Measurements from ENCODE around the gene MYO1D.

MYO1D gene

DNA sequence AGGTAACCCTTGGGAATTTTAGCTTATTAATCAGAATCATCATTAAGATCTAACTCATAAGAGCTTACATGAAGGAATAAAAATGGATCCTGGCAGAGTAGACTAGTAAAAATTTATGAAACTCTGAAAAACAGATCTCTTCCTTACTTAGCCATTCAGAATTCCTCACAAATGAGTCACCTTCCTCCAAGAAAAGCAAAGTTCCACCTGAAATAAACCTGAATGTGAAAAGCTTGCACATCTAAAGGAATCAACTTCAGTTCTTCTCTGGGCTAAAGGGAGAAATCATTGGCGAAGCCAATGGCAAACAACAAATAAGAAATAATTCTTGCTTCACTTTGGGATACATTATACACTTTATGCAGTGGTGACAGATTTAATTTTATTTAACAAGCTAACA, 22.7 kb downstream of the MYO1D start:
- DNase-seq, result no peak

DNA sequence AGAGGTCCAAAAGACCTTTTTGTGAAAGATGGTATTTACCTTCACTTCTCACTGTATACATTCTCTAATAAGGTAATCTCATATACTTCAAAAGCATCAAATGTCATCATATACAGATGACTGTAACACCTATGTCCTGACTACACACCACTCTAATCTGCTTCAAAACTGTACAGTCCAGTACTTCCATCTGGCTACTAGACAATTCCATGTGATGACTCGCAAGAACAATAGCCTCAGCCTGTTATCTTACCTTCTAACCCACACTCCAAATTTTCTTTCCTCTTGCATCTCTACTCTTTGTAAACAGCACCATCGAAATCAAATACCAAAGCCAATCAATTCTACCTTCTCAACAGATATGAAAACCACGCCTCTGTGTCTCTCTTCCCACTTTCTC, 24.1 kb downstream of the MYO1D start:
- DNase-seq, result peak; percentile 8

DNA sequence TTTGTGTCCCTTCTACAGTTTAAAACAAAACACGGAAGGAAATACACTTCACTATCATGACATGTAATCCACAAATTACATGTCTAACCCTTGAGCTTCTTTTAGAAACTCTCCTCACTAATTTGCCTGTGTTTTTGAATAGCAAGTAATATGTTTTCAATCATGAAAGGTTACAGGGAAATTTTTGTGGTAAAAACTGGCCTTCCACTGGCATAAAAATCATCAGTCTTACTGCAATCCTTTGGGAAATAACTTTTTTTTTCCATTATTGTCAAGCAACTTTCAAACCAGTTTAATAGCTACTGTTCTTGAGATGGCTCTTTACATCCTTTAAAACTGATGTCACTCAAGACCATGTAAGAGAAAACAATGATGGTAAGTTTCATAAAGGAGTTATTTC, 27.0 kb downstream of the MYO1D start:
- no peak for DNase-seq

DNA sequence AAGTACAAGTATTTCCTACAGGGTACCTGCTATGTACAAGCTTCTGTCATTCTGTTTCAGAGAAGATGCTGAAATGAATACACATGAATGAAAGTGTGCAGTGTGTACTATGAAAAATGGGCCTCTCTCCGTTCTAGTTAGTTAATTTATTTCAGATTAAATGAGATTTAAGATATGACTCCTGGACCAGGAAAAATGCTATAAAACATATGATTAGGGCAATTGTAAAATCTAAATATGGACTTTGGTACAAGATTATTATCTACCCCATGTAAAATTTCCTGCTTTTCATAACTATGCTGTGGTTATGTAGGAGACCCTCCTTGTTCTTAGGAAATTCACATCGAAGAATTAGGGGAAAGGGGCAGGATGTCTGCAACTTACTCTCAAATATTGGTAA, 28.9 kb downstream of the MYO1D start:
- DNase-seq, result no peak

DNA sequence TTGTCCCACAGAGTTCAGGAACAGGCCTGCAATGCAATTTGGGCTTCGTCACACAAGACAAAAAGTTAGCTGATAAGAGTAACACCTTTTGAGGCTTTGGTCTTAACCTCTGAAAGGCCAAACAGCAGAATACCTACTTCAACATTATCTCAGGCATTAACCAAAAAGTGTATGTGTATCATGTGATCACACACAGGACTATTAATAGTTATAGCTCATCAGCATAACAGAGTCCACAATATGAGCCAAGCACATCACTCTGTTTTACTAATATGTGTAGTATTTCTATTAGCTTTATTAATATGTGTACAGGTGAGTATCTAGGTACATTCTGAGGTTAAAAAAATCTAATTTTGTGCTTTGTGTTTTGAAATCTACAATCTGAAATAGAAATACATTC, 30.8 kb downstream of the MYO1D start:
- no peak for DNase-seq

DNA sequence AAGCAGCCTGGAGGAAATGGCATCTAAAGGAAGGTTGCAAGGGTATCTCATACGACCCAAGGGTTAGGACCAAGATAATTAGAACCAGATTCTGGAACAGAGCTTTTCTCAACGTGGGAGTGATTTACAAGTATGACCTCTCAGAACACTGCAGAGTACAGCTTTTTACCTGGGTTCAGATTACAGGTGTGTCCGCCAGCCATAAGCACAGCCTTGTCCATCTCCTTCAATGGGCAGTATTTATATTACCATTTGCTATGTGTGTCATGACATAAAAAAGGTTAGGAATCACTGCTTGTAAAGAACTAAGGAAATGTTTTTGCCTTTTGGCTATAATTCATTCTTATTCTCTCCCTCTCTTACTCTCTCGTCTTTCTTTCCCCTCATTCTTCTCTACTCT, 36.7 kb downstream of the MYO1D start:
- no peak for DNase-seq

DNA sequence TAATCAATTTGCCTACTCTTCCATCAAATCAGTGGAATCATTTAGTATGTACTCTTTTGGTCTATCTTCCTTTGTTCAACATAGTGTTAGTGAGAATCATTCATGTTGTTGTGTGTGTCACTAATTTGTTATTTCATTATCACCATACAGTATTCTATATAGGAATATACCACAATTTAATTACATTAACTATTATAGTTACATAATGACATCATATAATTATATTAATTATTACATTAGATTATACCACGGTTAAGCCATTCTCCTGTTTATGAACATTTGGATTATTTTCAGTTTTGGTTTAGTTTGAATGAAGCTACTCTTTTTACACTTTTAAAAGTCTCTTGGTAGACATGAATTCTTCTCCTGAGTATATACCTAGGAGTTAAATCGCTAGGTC, 40.4 kb downstream of the MYO1D start:
- DNase-seq, result no peak

DNA sequence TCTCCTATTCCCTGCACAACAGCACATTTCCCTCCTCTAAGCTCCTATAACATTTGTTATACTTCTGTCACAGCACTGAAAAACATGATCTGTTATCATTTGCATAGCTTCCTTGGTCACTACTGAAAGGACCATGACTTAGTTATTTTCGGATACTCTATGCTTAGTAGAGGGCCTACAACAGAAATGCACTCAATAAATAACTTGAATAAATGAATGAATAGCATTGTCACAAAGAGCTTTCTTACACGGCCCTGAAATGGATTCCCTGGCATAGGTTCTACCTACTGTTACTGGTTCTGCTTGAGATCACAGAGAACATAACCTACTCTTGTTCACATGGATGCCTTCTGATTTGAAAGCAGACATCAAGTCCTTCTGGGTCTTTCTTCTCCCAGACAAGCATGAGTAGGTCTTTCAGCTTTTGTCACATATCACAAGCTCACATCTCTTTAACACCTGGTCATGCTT, 41.6 kb downstream of the MYO1D start:
- DNase-seq, result no peak

DNA sequence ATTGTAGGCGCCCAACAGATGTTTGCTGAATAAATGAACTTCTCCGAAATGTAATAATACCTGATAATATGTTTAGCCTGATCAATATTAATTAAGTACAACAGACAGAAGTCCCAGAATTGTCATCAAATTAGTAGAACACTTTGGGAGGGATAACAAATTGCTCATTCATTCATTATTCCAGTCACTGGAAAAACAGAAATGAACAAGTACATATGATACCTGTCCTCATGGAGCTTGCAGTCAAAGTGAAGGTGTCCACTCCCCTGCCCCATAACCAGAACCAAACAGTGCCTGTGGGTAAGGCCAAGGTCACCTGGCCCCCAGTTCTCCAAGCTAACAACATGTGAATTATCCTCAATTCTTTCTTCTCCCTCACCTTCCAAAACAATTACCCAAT, 42.8 kb downstream of the MYO1D start:
- no peak for DNase-seq

DNA sequence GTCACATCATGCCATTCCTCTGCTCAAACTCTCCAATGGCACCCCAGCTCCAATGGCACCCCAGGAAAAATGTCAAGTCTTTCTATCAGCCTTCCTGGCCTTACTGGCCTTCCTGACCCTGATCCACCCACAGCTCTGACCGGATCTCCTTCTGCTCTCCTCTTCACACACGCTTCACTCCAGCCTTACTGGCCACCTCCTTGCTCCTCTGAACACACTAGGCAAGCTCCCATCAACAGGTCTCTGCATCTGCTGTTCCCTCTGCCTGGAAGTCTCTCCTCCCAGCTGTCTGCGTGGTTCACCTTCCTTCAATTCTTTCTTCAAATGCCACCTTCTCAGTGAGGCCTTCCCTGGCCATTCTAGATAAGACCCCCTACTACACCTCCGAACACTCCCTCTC, 43.4 kb downstream of the MYO1D start:
- DNase-seq, result no peak

DNA sequence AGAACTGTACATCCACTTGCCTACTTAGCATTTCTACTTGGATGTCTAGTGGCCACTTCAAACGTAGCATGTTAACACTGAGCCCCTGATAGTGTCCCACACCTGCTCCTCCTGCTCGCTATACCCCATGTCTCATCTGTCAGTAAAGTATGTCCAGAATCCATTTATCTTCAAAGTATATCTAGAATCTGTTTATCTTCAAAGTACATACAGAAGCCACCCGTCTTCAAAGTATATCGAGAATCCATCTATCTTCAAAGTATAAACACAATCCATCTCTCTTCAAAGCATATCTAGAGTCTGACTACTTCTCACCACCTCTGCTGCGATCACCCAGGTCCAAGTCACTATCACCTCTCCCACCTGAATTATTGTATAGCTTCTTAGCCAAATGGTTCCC, 43.8 kb downstream of the MYO1D start:
- DNase-seq, result no peak

DNA sequence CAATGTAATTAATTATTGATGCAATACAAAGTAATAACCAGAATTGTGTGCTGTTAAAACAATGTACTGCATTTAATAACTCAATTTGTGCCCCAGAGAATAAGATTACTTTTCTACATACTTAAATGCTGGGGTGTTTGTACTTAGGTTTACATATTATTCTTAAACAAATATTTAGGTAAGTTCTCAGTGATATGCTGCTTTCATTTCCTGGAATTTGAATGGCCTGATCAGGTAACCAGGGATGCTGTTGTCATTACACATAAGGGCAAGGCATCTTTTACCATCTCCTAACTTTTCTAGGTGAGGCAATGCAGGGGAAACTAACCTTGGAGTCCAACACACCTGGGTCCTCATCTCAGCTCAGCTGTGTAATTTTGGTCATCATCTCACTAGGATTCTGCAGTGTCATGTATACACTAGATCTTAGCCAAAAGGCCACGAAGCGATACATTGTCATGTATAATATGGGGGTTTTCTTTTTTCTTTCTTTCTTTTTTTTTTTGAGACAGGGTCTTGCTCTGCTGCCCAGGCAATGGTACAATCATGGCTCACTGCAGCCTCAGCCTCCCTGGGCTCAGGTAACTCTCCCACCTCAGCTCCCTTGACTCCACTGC, 45.2 kb downstream of the MYO1D start:
- DNase-seq, result peak; percentile 83

DNA sequence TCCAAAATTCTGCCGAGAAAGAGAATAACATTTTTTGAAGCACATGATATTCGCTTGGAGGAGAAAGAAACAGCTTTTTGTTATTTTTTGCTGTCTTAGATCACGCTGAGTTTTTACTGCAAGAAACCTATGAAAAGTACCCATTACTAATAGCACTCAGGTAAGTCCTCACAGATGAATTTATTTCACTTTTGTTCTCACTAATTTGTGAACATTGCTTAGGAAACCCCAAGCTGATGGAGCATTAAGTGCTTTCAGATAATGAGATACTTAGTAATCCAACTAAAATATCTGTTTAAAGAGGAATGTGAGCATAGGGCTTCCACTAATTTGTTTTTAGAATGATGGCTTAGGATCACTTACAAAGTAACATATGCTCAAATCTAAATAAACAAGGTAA, 45.7 kb downstream of the MYO1D start:
- DNase-seq, result no peak

DNA sequence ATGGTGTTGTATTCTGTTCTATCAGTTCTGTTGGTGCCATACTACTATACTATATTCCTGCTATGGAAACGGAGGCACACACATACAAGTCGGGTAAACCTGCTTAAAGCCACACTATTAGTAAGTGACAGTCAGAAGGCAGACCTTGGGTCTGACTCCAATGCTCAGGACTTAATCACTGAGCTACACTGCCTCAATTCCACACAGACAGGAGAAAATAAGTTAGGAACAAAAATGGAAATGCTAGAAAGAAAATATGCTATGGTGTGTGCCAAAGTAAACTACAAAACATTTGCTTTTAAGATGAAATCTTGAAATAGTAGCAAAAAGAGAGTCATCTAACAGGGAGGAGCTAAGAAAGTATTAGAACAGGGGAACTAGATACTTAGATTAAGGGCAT, 48.1 kb downstream of the MYO1D start:
- DNase-seq, result peak; percentile 63

DNA sequence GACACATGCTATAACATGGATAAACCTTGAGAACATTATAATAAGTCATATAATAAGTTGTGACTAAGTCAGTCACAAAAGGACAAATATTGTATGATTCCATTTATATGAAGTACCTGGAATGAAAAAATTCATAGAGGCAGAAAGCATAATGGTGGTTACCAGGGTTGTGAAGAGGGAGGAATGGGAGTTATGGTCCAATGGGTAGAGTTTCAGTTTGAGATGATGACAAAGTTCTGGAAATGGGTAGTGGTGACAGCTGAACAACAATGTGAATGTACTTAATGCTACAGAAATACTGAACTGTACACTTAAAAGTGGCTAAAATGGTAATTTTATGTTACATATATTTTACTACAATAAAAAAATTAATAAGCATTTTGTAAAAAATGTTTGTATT, 49.7 kb downstream of the MYO1D start:
- peak; percentile 24 for DNase-seq

DNA sequence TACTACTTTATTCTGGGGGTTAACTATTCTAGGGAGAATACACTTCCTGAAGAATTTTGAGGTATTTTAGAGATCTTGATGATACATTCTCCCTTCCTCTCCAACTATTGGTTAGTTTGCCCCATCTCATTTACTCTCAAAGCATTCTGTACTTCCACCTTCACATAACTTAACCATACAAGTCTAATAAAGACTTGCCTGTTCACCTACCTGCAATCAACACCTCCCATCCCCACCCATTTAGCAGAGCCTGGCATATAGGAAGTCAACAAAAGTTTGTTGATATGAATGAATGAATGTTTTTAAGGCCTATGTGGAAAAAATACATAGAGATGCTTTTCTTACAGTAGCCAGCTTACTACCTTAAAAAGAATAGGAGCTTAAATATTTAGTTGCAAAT, 50.8 kb downstream of the MYO1D start:
- DNase-seq, result no peak

DNA sequence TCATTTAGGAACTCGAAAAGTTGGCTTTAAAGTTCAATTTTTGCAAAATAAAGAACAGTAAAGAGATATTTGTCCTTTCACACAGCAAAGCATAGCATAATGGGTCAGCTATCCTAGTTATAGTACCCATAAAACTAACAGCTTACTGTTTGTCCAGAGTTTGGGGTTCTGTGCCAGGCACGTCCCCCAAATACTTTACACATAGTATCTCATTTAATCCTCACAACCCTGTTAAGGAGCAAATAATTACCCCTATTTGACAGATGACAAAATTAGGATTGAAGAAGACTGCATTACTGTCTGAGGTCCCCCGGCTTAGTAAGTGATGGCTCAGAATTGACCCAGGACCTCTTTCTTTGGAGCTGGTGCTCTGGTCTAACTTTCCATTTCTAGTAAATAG, 52.6 kb downstream of the MYO1D start:
- DNase-seq, result no peak

DNA sequence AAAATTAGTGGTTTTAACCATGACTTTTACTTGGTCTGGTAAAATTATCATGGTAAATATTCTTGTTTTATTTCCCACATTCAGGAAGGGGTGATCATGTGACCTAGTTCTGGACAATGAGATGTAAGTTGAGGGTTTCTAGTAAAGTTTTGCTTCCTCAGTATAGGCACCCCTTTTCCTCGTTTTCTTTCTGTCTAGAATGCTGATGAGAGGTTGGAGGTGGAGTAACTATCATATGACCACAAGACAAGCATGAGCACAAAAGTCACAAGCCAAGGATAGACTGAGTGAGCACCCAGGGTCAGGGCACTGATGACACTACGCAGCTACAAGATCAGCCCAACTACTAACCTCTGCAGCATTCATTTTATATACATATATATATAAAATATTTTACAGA, 53.9 kb downstream of the MYO1D start:
- peak; percentile 8 for DNase-seq

DNA sequence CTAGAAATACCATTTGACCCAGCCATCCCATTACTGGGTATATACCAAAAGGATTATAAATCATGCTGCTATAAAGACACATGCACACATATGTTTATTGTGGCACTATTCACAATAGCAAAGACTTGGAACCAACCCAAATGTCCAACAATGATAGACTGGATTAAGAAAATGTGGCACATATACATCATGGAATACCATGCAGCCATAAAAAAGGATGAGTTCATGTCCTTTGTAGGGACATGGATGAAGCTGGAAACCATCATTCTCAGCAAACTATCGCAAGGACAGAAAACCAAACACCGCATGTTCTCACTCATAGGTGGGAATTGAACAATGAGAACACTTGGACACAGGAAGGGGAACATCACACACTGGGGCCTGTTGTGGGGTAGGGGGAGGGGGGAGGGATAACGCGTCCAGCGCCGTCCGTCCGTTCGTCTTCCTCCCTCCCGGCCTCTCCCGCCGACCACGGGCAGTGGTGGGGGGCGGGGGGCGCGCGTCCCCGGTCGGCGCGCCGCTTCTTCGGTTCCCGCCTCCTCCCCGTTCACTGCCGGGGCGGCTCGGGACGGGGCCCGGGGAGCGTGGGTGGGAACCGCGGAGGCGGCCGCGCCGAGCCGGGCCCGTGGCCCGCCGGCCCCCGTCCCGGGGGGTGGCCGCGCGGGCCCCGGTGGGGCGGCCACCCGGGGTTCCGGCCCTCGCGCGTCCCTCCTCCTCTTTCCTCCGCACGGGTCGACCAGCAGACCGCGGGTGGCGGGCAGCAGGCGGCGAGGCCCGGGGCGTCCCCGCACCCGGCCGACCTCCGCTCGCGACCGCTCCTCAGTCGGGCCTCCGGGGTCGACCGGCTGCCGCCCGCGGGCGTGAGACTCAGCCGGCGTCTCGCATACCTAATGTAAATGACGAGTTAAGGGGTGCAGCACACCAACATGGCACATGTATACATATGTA, 54.7 kb downstream of the MYO1D start:
- peak; percentile 44 for DNase-seq

DNA sequence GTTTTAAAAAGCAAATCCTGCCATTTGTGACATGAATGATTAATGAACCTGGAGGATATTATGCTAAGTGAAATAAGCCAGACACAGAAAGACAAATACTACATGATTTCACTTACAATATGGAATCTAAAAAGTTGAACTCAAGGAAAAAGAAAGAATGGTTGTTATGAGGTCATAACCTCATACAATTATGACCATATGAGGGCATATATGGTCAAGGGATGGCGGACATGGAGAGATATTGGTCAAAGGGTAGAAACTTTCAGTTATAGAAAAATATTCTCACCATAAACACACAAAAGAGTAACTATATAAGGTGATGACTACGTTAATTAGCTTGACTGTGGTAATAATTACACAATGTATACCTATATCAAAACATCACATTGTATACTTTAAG, 56.5 kb downstream of the MYO1D start:
- no peak for DNase-seq

DNA sequence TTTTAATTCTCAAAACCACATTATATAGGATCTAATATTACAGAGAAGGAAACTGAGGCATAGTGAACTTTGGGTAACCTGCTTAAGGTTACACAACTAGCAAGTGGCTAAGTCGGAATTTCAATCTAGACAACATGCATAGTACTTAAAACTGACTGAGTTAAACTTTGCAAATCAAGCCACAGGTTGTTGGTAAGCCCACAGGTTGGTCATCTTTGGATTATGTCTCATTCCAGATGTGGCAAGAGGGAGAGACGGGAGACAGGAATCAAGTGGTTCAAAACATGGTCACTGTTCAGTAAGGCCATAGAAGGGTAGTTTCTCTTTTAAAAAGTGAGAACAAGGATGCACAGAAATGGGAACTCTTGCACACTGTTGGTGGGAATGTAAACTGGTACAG, 57.1 kb downstream of the MYO1D start:
- DNase-seq, result no peak

DNA sequence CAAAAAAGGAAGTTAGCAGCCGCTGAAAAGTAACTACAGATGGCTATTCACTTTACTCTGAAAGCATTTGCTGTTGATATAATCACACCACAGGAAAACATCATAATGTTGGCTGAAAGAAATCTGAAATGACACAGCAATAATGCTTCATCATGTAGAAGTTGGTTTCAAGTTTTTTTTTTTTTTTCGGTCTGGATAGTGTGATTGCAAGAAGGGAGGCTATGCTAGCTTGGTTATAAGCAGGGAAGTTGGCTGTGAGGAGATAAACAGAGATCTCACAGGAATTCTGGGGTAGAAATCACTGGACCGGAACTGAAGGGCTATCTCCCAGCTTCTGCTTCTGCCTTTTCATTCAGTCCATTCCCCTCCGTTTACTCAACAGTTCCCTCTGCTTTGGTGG, 57.9 kb downstream of the MYO1D start:
- no peak for DNase-seq

DNA sequence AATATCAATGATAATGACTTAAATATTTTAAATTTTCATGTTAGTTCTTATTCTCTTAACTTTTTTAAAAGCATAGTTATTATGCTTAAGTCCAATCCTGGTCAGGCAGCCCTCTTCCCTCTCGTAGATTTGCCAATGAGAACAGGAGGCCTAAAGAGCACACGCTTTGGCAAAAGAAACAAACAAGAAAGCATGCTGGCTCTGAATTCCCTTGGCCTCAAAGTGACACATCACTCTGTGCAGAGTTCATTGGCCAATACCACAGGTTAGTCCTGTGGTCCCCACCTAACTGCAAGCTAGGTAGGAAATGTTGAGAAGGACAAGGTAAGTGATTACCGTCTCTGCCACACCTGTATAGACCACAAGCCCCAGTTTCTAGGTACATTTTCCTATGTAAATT, 61.5 kb downstream of the MYO1D start:
- DNase-seq, result no peak

DNA sequence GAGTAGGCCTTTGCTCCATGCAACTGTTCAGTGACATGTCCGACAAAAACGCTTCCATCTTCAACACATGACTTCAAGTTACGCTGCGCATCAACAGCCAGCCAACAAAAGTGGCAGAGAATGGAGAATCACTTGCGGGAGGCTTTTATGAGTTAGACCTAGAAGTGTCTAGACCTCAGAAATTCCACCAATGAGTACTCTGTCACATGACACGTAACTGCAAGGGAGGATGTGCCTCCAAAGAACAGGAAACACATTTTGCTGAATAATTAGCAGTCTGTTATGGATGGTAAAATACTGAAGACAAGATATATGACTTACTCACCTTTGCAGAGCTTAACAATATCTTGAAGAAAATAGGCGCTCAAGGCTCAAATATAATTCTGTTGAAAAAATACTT, 62.1 kb downstream of the MYO1D start:
- DNase-seq, result no peak

DNA sequence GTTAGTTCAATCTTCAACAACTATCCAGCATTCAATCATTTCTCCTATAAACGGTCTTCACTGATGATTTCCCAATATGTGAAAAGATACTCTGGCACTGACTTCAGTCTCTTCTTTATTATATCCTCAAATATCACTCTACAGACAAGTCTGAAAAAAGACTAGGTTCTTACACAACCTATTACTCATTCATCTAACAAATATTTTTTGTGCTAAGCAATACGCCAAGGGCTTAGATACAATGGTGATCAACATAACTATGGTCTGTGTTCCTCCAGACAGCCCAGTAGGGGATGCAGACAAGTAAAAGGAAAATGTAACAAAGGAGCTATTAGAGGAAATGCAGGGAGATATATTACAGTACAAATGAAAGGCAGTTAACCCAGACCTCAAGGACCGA, 63.9 kb downstream of the MYO1D start:
- DNase-seq, result no peak
